Femur (tissue), 1 donor: ENCODE data around the gene HK2.
"Not testable (repeated sequence)": the region's sequence is repeated elsewhere in the genome, so short reads cannot be mapped to it uniquely, and the experiment has no call there.

Experiments used
- DNase-seq: peaks from one replicate; pipeline ENCODE4 v3.0.0-alpha.2; 2017

HK2 gene

GRCh38 chr2:74877781-74878433 lies 44.0 kb downstream of the HK2 start:
- no peak for DNase-seq

GRCh38 chr2:74878551-74878950 lies 44.6 kb downstream of the HK2 start:
- no peak for DNase-seq

- no peak for DNase-seq
These were observed 46.3 kb downstream of the HK2 start for GRCh38 chr2:74880054-74880728.

- no peak for DNase-seq
These were observed 47.2 kb downstream of the HK2 start for GRCh38 chr2:74881176-74881575.

GRCh38 chr2:74881626-74882298 lies 47.8 kb downstream of the HK2 start:
- DNase-seq = no peak

- no peak for DNase-seq
These were observed 48.4 kb downstream of the HK2 start for GRCh38 chr2:74882299-74882687.

GRCh38 chr2:74883011-74883410 lies 49.1 kb downstream of the HK2 start:
- DNase-seq = no peak

GRCh38 chr2:74884118-74884762 lies 50.3 kb downstream of the HK2 start:
- no peak for DNase-seq

GRCh38 chr2:74884866-74885265 lies 50.9 kb downstream of the HK2 start:
- DNase-seq = no peak

GRCh38 chr2:74886251-74886650 lies 52.3 kb downstream of the HK2 start:
- no peak for DNase-seq

GRCh38 chr2:74886811-74887210 lies 52.9 kb downstream of the HK2 start:
- DNase-seq = no peak

- DNase-seq = no peak
These were observed 53.6 kb downstream of the HK2 start for GRCh38 chr2:74887445-74887951.

GRCh38 chr2:74887960-74888700 lies 54.2 kb downstream of the HK2 start:
- no peak for DNase-seq

GRCh38 chr2:74889159-74889558 lies 55.2 kb downstream of the HK2 start:
- DNase-seq = no peak

- DNase-seq = no peak
These were observed 56.8 kb downstream of the HK2 start for GRCh38 chr2:74890711-74891110.

GRCh38 chr2:74891136-74891764 lies 57.3 kb downstream of the HK2 start:
- DNase-seq = no peak

- DNase-seq = not testable (repeated sequence)
These were observed 57.9 kb downstream of the HK2 start for GRCh38 chr2:74891816-74892215.

- no peak for DNase-seq
These were observed 58.7 kb downstream of the HK2 start for GRCh38 chr2:74892609-74893008.

GRCh38 chr2:74893332-74893731 lies 59.4 kb downstream of the HK2 start:
- DNase-seq = no peak

GRCh38 chr2:74894272-74894981 lies 60.5 kb downstream of the HK2 start:
- no peak for DNase-seq

- no peak for DNase-seq
These were observed 61.1 kb downstream of the HK2 start for GRCh38 chr2:74895001-74895400.

- DNase-seq = no peak
These were observed 62.3 kb downstream of the HK2 start for GRCh38 chr2:74896232-74896631.
